MCF 10A (cell line): Measurements from ENCODE around the gene DHX9. TPM values are rescaled to one million over a fixed set of nuclear protein-coding genes. Genes with fewer than 3 reads are reported as not detected.

Experiments used
- BruUV-seq: library from RNA; stranded (reverse); fragments of 400-500 nt; replicated peaks from 2 replicates; lab custom pipeline; 2021; lab: Mats Ljungman, UMichigan
- CTCF ChIA-PET: fragments of 300-600 bp; sonication (Branson Sonifier 250); formaldehyde crosslinking; extraction: SDS; loops from one replicate; lab custom pipeline; 2021; ENCODE audit warnings: antibody characterized with exemption, inconsistent platforms; lab: Yijun Ruan, JAX
- POLR2A ChIA-PET: fragments of 300-600, 350-650 bp; sonication (Branson Sonifier 250); formaldehyde crosslinking; extraction: SDS; loops from one replicate; lab custom pipeline; 2020; ENCODE audit warnings: antibody characterized with exemption, inconsistent platforms; lab: Yijun Ruan, JAX
- DNase-seq: peaks from one replicate; pipeline ENCODE4 v3.0.0-alpha.2; 2018; ENCODE audit not compliant: unreplicated experiment
- H3K27ac Mint-ChIP-seq: one replicate; pipeline ENCODE4 v1.8.0; 2022; ENCODE audit warnings: mild to moderate bottlenecking, low read depth, mixed read lengths; ENCODE audit not compliant: unreplicated experiment
- H3K27me3 Mint-ChIP-seq: one replicate; pipeline ENCODE4 v1.8.0; 2022; ENCODE audit warnings: mixed read lengths; ENCODE audit not compliant: insufficient read depth, unreplicated experiment
- H3K36me3 Mint-ChIP-seq: one replicate; pipeline ENCODE4 v1.8.0; 2022; ENCODE audit warnings: mild to moderate bottlenecking, moderate library complexity, mixed read lengths; ENCODE audit not compliant: insufficient read depth, unreplicated experiment
- H3K4me1 Mint-ChIP-seq: one replicate; pipeline ENCODE4 v1.8.0; 2022; ENCODE audit warnings: mixed read lengths; ENCODE audit not compliant: insufficient read depth, unreplicated experiment
- H3K4me3 Mint-ChIP-seq: one replicate; pipeline ENCODE4 v1.8.0; 2022; ENCODE audit warnings: mild to moderate bottlenecking, moderate library complexity, mixed read lengths; ENCODE audit not compliant: unreplicated experiment
- H3K9me3 Mint-ChIP-seq: one replicate; pipeline ENCODE4 v1.8.0; 2022; ENCODE audit warnings: mixed read lengths; ENCODE audit not compliant: unreplicated experiment
- intact Hi-C: fragments of 100-400 bp; cut with micrococcal nuclease; formaldehyde crosslinking; loops from 2 replicates; pipeline ENCODE4 v1.14.1; 2022
- total RNA-seq: library from RNA; stranded (reverse); gene quantifications from 2 replicates; pipeline ENCODE4 v1.2.3, GENCODE V29; 2022
- TF ChIP-seq, protein P1 (sequence below): fragments of 200-600 bp; IDR thresholded peaks from one replicate; pipeline ENCODE4 v1.8.0; 2022; ENCODE audit warnings: antibody characterized with exemption, mild to moderate bottlenecking; ENCODE audit not compliant: unreplicated experiment

The DHX9 gene
- total RNA-seq, 1 experiment from 2014 or later: 107 TPM

GRCh38 chr1:182794676-182795201 lies 44.4 kb upstream of the DHX9 start:
- Mint-ChIP-seq H3K36me3 (no peaks in the 10 kb centered on the region), H3K4me3 (no peak overlapping the region), H3K4me1 (peaks cover 2% of the 10 kb centered on the region), H3K27me3 (no peaks in the 10 kb centered on the region), H3K27ac (no peak overlapping the region), H3K9me3 (no peaks in the 10 kb centered on the region)
- no peak for DNase-seq
- ChIA-PET CTCF (interaction anchor here (0.7 to 16.6 kb wide), 5 partner anchors 9 to 1704 kb away, joined by 3 to 991 read pairs (median 4); partner anchors contain the start of genes RGS16 and RNASEL), POLR2A (interaction anchor here (0.9 to 1.4 kb wide), 2 partner anchors 26 to 206 kb away, joined by 3 to 4 read pairs; partner anchors contain the start of gene RNASEL)
- no TSS peak for BruUV-seq
- intact Hi-C loops: no loop called here
- TF ChIP-seq, protein P1, sequence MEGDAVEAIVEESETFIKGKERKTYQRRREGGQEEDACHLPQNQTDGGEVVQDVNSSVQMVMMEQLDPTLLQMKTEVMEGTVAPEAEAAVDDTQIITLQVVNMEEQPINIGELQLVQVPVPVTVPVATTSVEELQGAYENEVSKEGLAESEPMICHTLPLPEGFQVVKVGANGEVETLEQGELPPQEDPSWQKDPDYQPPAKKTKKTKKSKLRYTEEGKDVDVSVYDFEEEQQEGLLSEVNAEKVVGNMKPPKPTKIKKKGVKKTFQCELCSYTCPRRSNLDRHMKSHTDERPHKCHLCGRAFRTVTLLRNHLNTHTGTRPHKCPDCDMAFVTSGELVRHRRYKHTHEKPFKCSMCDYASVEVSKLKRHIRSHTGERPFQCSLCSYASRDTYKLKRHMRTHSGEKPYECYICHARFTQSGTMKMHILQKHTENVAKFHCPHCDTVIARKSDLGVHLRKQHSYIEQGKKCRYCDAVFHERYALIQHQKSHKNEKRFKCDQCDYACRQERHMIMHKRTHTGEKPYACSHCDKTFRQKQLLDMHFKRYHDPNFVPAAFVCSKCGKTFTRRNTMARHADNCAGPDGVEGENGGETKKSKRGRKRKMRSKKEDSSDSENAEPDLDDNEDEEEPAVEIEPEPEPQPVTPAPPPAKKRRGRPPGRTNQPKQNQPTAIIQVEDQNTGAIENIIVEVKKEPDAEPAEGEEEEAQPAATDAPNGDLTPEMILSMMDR: no peak

DNA sequence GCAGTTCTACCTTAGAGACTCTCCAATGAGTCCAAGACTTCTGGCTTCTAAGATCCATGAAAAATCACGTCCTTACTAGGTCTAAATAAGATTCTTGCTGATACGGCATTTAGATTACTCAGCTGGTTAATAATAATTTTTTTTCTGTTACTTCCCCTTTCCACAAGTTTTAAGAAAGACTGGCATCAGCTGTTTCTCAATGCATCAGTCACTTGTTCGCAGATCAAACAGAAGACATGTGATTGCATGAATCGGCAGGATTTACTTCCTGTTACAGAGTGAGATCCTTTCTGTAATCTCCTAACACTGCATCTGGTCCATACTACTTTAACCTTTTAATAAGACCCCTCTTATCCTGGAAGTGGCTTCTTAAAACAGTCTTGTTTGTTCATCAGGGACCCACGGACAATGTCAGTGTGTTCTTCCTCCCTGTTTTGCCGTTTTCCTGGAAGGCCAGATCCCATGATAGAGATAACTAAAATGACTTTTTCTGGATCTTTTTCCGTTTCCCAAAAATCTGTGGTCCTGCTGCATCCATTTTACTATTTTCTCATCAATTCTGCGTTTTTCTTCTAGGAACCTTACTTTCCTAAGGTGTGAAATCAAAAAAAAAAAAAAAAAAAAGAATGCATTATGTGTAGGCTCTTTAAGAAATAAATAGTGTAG lies 43.5 kb upstream of the DHX9 start:
- TF ChIP-seq, protein P1: no peak
- no TSS peak for BruUV-seq
- ChIA-PET CTCF (interaction anchor here (0.9 to 16.6 kb wide), 7 partner anchors 9 to 711 kb away, joined by 3 to 991 read pairs (median 4); partner anchors contain the start of genes RGS16 and RNASEL), POLR2A (interaction anchor here (0.6 to 1.4 kb wide), 4 partner anchors 25 to 372 kb away, joined by 3 to 4 read pairs (median 3); partner anchors contain the start of genes DHX9 and RNASEL)
- Mint-ChIP-seq H3K9me3 (no peaks in the 10 kb centered on the region), H3K4me3 (no peak overlapping the region), H3K27ac (no peak overlapping the region), H3K27me3 (no peaks in the 10 kb centered on the region), H3K4me1 (no peaks in the 10 kb centered on the region), H3K36me3 (no peaks in the 10 kb centered on the region)
- intact Hi-C loops: no loop called here
- DNase-seq: no peak

- no TSS peak for BruUV-seq
Observed at GRCh38 chr1:182802006-182802803, 36.9 kb upstream of the DHX9 start.

More at GRCh38 chr1:182802006-182802803, 36.9 kb upstream of the DHX9 start:
- TF ChIP-seq, protein P1: no peak
- Mint-ChIP-seq H3K27me3 (no peaks in the 10 kb centered on the region), H3K27ac (peak overlapping the region; percentile 29), H3K36me3 (peaks cover 7% of the 10 kb centered on the region), H3K4me1 (peaks cover 12% of the 10 kb centered on the region), H3K9me3 (no peaks in the 10 kb centered on the region), H3K4me3 (no peak overlapping the region)
- DNase-seq: peak; percentile 70
- intact Hi-C loops: no loop called here
- POLR2A ChIA-PET: interaction anchor here (0.6 to 2.2 kb wide), 20 partner anchors 10 to 675 kb away, joined by 3 to 43 read pairs (median 4); partner anchors contain the start of genes DHX9, NPL and RNASEL
- CTCF ChIA-PET: interaction anchor here (0.6 to 2.3 kb wide), 10 partner anchors 8 to 717 kb away, joined by 3 to 20 read pairs (median 4); no protein-coding TSS in a partner anchor
